ENCODE data around the gene RFTN1. TPM values are rescaled to one million over a fixed set of nuclear protein-coding genes. Genes with fewer than 3 reads are reported as not detected.

RFTN1 gene
- polyA plus RNA-seq, 3 donors: 17.4 to 28.0 (median 27.2) TPM

DNA sequence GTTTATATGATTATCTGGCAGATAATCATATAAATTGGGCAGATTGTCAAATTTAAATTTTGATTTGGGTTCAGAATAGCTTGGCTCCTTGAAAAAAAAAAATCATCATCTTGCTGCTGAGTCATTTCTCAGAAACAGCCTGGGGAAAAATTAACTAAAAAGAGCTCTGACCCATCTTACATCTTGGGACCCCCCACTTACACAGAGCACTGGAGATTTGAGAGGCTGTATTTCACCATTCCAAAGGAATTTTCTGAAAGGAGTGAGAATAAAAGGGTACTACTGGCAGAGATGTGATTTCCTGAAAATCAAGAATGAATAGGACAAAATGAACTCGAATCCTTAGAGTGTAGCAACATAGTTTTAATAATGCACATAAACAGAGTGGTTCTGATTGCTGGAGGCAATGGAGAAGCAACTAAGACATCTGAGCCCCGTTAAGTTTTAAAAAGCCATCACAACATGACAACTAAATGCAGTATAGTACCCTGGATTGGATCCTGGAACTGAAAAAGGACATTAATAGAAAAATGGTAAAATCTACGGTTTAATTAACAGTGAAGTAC, 97.5 kb downstream of the RFTN1 start:
- no peak overlapping the region for H3K4me2 ChIP-seq (replicated peaks; ENCODE audit: extremely low read depth, low read length, poor library complexity, severe bottlenecking)
- Mint-ChIP-seq H3K36me3 (peaks cover 13 to 17% of the 10 kb centered on the region in 2 donors), H3K4me1 (peaks cover 28% of the 10 kb centered on the region), H3K27me3 (ENCODE audit: low read depth in 3 of 3) (peaks cover 0 to 3% (median 1%) of the 10 kb centered on the region in 3 donors), H3K9me3 (no peaks in the 10 kb centered on the region), H3K4me3 (no peak overlapping the region), H3K27ac (no peak overlapping the region)
- H4K20me1 ChIP-seq (ENCODE audit: insufficient read depth, low read length): peaks cover 39% of the 10 kb centered on the region
- no peaks in the 10 kb centered on the region for H3K79me2 ChIP-seq (ENCODE audit: insufficient read depth, low read length)
- intact Hi-C loops (cut with micrococcal nuclease): no loop called here
- no peak overlapping the region for H2AFZ ChIP-seq (ENCODE audit: insufficient read depth, low read depth, low read length, poor library complexity, severe bottlenecking)
- H3K27me3 ChIP-seq (ENCODE audit: control insufficient read depth in 2 of 2, insufficient read depth in 2 of 2, low read length in 2 of 2): no peaks in the 10 kb centered on the region
- no peak for DNase-seq
- no peak overlapping the region for H3K9ac ChIP-seq (ENCODE audit: insufficient read depth, low read length, poor library complexity, severe bottlenecking)
- no peak overlapping the region for H3K4me3 ChIP-seq (replicated peaks in 1 of 3; ENCODE audit: low read depth in 2 of 3, low read length in 3 of 3)
- TF ChIP-seq, protein P1, sequence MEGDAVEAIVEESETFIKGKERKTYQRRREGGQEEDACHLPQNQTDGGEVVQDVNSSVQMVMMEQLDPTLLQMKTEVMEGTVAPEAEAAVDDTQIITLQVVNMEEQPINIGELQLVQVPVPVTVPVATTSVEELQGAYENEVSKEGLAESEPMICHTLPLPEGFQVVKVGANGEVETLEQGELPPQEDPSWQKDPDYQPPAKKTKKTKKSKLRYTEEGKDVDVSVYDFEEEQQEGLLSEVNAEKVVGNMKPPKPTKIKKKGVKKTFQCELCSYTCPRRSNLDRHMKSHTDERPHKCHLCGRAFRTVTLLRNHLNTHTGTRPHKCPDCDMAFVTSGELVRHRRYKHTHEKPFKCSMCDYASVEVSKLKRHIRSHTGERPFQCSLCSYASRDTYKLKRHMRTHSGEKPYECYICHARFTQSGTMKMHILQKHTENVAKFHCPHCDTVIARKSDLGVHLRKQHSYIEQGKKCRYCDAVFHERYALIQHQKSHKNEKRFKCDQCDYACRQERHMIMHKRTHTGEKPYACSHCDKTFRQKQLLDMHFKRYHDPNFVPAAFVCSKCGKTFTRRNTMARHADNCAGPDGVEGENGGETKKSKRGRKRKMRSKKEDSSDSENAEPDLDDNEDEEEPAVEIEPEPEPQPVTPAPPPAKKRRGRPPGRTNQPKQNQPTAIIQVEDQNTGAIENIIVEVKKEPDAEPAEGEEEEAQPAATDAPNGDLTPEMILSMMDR (IDR thresholded peaks at IDR 0.05): no peak
- no CpG with 5 or more reads among the region's 3 CpGs for WGBS (ENCODE audit: insufficient coverage)
- no peaks in the 10 kb centered on the region for H3K36me3 ChIP-seq (replicated peaks in 1 of 2; ENCODE audit: control insufficient read depth in 1 of 2, insufficient read depth in 2 of 2, low read length in 2 of 2)
- no peaks in the 10 kb centered on the region for H3K9me3 ChIP-seq (replicated peaks in 1 of 2; ENCODE audit: control insufficient read depth in 1 of 2, insufficient read depth in 1 of 2, low read length in 2 of 2)
- H3K27ac ChIP-seq (ENCODE audit: low read depth in 1 of 2, low read length in 2 of 2): no peak overlapping the region
- H3K4me1 ChIP-seq (ENCODE audit: control insufficient read depth in 1 of 2, insufficient read depth in 2 of 2, low read length in 2 of 2): peaks cover 0 to 7% of the 10 kb centered on the region in 2 donors

- intact Hi-C loops (cut with micrococcal nuclease): no loop called here
- no peaks in the 10 kb centered on the region for H3K4me1 ChIP-seq (ENCODE audit: control insufficient read depth in 1 of 2, insufficient read depth in 2 of 2, low read length in 2 of 2)
- H3K36me3 Mint-ChIP-seq: peaks cover 13 to 21% of the 10 kb centered on the region in 2 donors
- H4K20me1 ChIP-seq (ENCODE audit: insufficient read depth, low read length): peaks cover 25% of the 10 kb centered on the region
- no peak overlapping the region for H3K4me3 Mint-ChIP-seq
- no peaks in the 10 kb centered on the region for H3K27me3 ChIP-seq (ENCODE audit: control insufficient read depth in 2 of 2, insufficient read depth in 2 of 2, low read length in 2 of 2)
- TF ChIP-seq, protein P1 (IDR thresholded peaks at IDR 0.05): no peak
- H3K27me3 Mint-ChIP-seq (ENCODE audit: low read depth in 3 of 3): peaks cover 0 to 3% (median 1%) of the 10 kb centered on the region in 3 donors
- WGBS (ENCODE audit: insufficient coverage): no CpG with 5 or more reads among the region's 2 CpGs
- no peaks in the 10 kb centered on the region for H3K9me3 Mint-ChIP-seq
- no peak overlapping the region for H3K4me2 ChIP-seq (replicated peaks; ENCODE audit: extremely low read depth, low read length, poor library complexity, severe bottlenecking)
- no peak overlapping the region for H3K4me3 ChIP-seq (replicated peaks in 1 of 3; ENCODE audit: low read depth in 2 of 3, low read length in 3 of 3)
- no peaks in the 10 kb centered on the region for H3K79me2 ChIP-seq (ENCODE audit: insufficient read depth, low read length)
- DNase-seq: no peak
- H2AFZ ChIP-seq (ENCODE audit: insufficient read depth, low read depth, low read length, poor library complexity, severe bottlenecking): no peak overlapping the region
- peaks cover 17% of the 10 kb centered on the region for H3K4me1 Mint-ChIP-seq
- peaks cover 7 to 10% of the 10 kb centered on the region in 2 donors for H3K36me3 ChIP-seq (replicated peaks in 1 of 2; ENCODE audit: control insufficient read depth in 1 of 2, insufficient read depth in 2 of 2, low read length in 2 of 2)
- no peaks in the 10 kb centered on the region for H3K9me3 ChIP-seq (replicated peaks in 1 of 2; ENCODE audit: control insufficient read depth in 1 of 2, insufficient read depth in 1 of 2, low read length in 2 of 2)
- peak overlapping the region in 1 of 7 donors; percentile 61 for H3K27ac Mint-ChIP-seq
- no peak overlapping the region for H3K27ac ChIP-seq (ENCODE audit: low read depth in 1 of 2, low read length in 2 of 2)
- H3K9ac ChIP-seq (ENCODE audit: insufficient read depth, low read length, poor library complexity, severe bottlenecking): no peak overlapping the region
Measured at GRCh38 chr3:16413321-16413720, 100.2 kb downstream of the RFTN1 start.
